ENCODE measurements around the gene CIART.

- TF ChIP-seq REST (IDR thresholded peaks at IDR 0.05), result no peak
- no peak for TF ChIP-seq CTCF (IDR thresholded peaks at IDR 0.05; ENCODE audit: low read depth, low read length, missing input control)
These were observed 26.2 kb upstream of the CIART start for GRCh38 chr1:150256198-150256553.
